SU-DHL-6 (cell line): ENCODE measurements around the gene KRT27.
"Not testable (repeated sequence)": the region's sequence is repeated elsewhere in the genome, so short reads cannot be mapped to it uniquely, and the experiment has no call there.

ENCODE experiments used
- H2AFZ ChIP-seq: fragments of 200-600 bp; sonication (generic); 2 replicates; pipeline ENCODE4 v1.6.1; 2014; ENCODE audit warnings: low read depth, mild to moderate bottlenecking, moderate library complexity, mixed read lengths, antibody characterized with exemption, low read length; ENCODE audit not compliant: severe bottlenecking
- H3F3A ChIP-seq: fragments of 200-600 bp; shearing (Covaris generic); 2 replicates; pipeline ENCODE4 v1.6.0; 2016; ENCODE audit warnings: antibody characterized with exemption, mild to moderate bottlenecking; ENCODE audit not compliant: insufficient read depth
- H3K27ac ChIP-seq: fragments of 200-600 bp; sonication (generic); 2 replicates; pipeline ENCODE4 v1.5.1; 2016; ENCODE audit warnings: low read depth, mild to moderate bottlenecking, low read length, moderate library complexity, mixed read lengths
- H3K27me3 ChIP-seq: fragments of 200-600 bp; sonication (generic), shearing (Covaris generic); 2 replicates; pipeline ENCODE4 v1.6.0; 2014; ENCODE audit warnings: mild to moderate bottlenecking, low read length
- H3K36me3 ChIP-seq: fragments of 200-600 bp; sonication (generic); 2 replicates; pipeline ENCODE4 v1.6.1; 2014; ENCODE audit warnings: mild to moderate bottlenecking, low read length, mixed read lengths
- H3K4me2 ChIP-seq: fragments of 300-600, 200-600 bp; shearing (Covaris generic), sonication (generic); 2 replicates; pipeline ENCODE4 v1.6.0; 2014; ENCODE audit warnings: low read length, low read depth, mild to moderate bottlenecking; ENCODE audit not compliant: poor library complexity, severe bottlenecking
- H3K4me3 ChIP-seq: fragments of 200-600 bp; sonication (generic); 2 replicates; pipeline ENCODE4 v1.5.1; 2014; ENCODE audit warnings: antibody characterized with exemption, low read length, mild to moderate bottlenecking, mixed read lengths; ENCODE audit not compliant: insufficient read depth, poor library complexity, severe bottlenecking
- H3K79me2 ChIP-seq: fragments of 200-600 bp; sonication (generic); 2 replicates; pipeline ENCODE4 v1.6.1; 2014; ENCODE audit warnings: mild to moderate bottlenecking, low read length, moderate library complexity; ENCODE audit not compliant: insufficient read depth
- H3K9ac ChIP-seq: fragments of 200-600 bp; sonication (generic); 2 replicates; pipeline ENCODE4 v1.7.0; 2014; ENCODE audit warnings: mild to moderate bottlenecking, low read length
- H3K9me2 ChIP-seq: fragments of 200-600 bp; sonication (generic); replicated peaks from 2 replicates; pipeline ENCODE4 v1.6.1; 2014; ENCODE audit warnings: low read length; ENCODE audit not compliant: insufficient read depth
- H3K9me3 ChIP-seq: fragments of 200-600 bp; sonication (generic); 2 replicates; pipeline ENCODE4 v1.6.1; 2014; ENCODE audit warnings: low read length, mixed read lengths; ENCODE audit not compliant: insufficient read depth
- H4K20me1 ChIP-seq: fragments of 200-600 bp; sonication (generic); 2 replicates; pipeline ENCODE4 v1.6.1; 2014; ENCODE audit warnings: low read depth, mild to moderate bottlenecking, antibody characterized with exemption, low read length, moderate library complexity, mixed read lengths
- CTCF ChIP-seq: fragments of 200-600 bp; sonication (generic); IDR thresholded peaks from one replicate; pipeline ENCODE4 v1.5.1; 2017; ENCODE audit warnings: antibody characterized with exemption, mild to moderate bottlenecking, low read length, moderate library complexity; ENCODE audit not compliant: insufficient read depth, poor library complexity, severe bottlenecking
- EZH2phosphoT487 ChIP-seq: fragments of 200-600 bp; sonication (generic), shearing (Covaris generic); conservative IDR thresholded peaks from 2 replicates; pipeline ENCODE4 v1.6.1; 2018; ENCODE audit warnings: mild to moderate bottlenecking, antibody characterized with exemption, low read length, moderate library complexity, mixed read lengths

The KRT27 gene

GRCh38 chr17:40750391-40750790 is 32.0 kb downstream of the KRT27 start:
- Histone ChIP-seq H3F3A (no peaks in the 10 kb centered on the region), H3K9me3 (no peaks in the 10 kb centered on the region), H3K9me2 (no peaks in the 10 kb centered on the region), H3K27ac (no peak overlapping the region), H3K4me2 (no peak overlapping the region), H2AFZ (no peak overlapping the region), H3K9ac (no peak overlapping the region), H4K20me1 (no peaks in the 10 kb centered on the region), H3K4me3 (no peak overlapping the region), H3K36me3 (no peaks in the 10 kb centered on the region; the same call in 1 of the 2 replicates), H3K27me3 (peaks cover 3% of the 10 kb centered on the region; the same call in 1 of the 2 replicates), H3K79me2 (no peaks in the 10 kb centered on the region)
- no peak for TF ChIP-seq CTCF
- TF ChIP-seq EZH2phosphoT487 = no peak

- H4K20me1 ChIP-seq, H3K27ac ChIP-seq, H3K4me3 ChIP-seq, H3K79me2 ChIP-seq, H3K9me2 ChIP-seq, H3K4me2 ChIP-seq, H3K27me3 ChIP-seq, H3K9me3 ChIP-seq, H3F3A ChIP-seq, H3K36me3 ChIP-seq, H2AFZ ChIP-seq, H3K9ac ChIP-seq: not testable (repeated sequence)
Measured at GRCh38 chr17:40748666-40749065, 33.7 kb downstream of the KRT27 start.

GRCh38 chr17:40738553-40738952 is 43.8 kb downstream of the KRT27 start:
- TF ChIP-seq CTCF = no peak
- no peak for TF ChIP-seq EZH2phosphoT487
- H3K9me2 ChIP-seq = no peaks in the 10 kb centered on the region
- H3K27me3 ChIP-seq = no peaks in the 10 kb centered on the region; the same call in 1 of the 2 replicates
- H2AFZ ChIP-seq = no peak overlapping the region
- no peak overlapping the region for H3K27ac ChIP-seq
- H3K4me3 ChIP-seq = no peak overlapping the region
- H3F3A ChIP-seq = no peaks in the 10 kb centered on the region
- H3K36me3 ChIP-seq = no peaks in the 10 kb centered on the region
- no peaks in the 10 kb centered on the region for H4K20me1 ChIP-seq
- H3K9me3 ChIP-seq = no peaks in the 10 kb centered on the region; the same call in 1 of the 2 replicates
- no peak overlapping the region for H3K4me2 ChIP-seq
- H3K9ac ChIP-seq = no peak overlapping the region
- no peaks in the 10 kb centered on the region for H3K79me2 ChIP-seq

- Histone ChIP-seq H3K27me3 (peaks cover 3% of the 10 kb centered on the region; the same call in 1 of the 2 replicates), H3K9me2 (no peaks in the 10 kb centered on the region), H2AFZ (no peak overlapping the region), H3K9ac (no peak overlapping the region), H3F3A (no peaks in the 10 kb centered on the region), H3K36me3 (no peaks in the 10 kb centered on the region), H3K9me3 (no peaks in the 10 kb centered on the region), H3K79me2 (no peaks in the 10 kb centered on the region), H3K4me2 (no peak overlapping the region), H3K27ac (no peak overlapping the region), H3K4me3 (no peak overlapping the region), H4K20me1 (no peaks in the 10 kb centered on the region)
- no peak for TF ChIP-seq EZH2phosphoT487
- no peak for TF ChIP-seq CTCF
Measured at GRCh38 chr17:40735016-40735415, 47.3 kb downstream of the KRT27 start.
